Fibroblast of skin of left quadriceps (primary cell): Measurements from ENCODE around the gene NEU3.
A peak's percentile ranks its signal among the peaks of the same experiment; 100 is the strongest.
"Not testable (repeated sequence)": the region's sequence is repeated elsewhere in the genome, so short reads cannot be mapped to it uniquely, and the experiment has no call there.

ENCODE experiments used
- DNase-seq, 2 experiments: peaks; one replicate each; pipeline ENCODE4 v3.0.0-alpha.2; 2013; ENCODE audit warnings: low read depth in 2 of 2

Gene NEU3

GRCh38 chr11:75029836-75030631, 41.3 kb downstream of the NEU3 start:
- DNase-seq, result no peak

- DNase-seq, result no peak
Measured at GRCh38 chr11:75031224-75031753, 42.6 kb downstream of the NEU3 start.

GRCh38 chr11:75031771-75032549, 43.2 kb downstream of the NEU3 start:
- peak; percentile 25 to 26 for DNase-seq

- no peak for DNase-seq
Measured at GRCh38 chr11:75032550-75032935, 43.8 kb downstream of the NEU3 start.

GRCh38 chr11:75033916-75034315, 45.2 kb downstream of the NEU3 start:
- no peak for DNase-seq

- no peak for DNase-seq
Measured at GRCh38 chr11:75035256-75035655, 46.5 kb downstream of the NEU3 start.

- no peak for DNase-seq
Measured at GRCh38 chr11:75035911-75036565, 47.3 kb downstream of the NEU3 start.

- no peak for DNase-seq
Measured at GRCh38 chr11:75040167-75040770, 51.5 kb downstream of the NEU3 start.

- DNase-seq, result no peak
Measured at GRCh38 chr11:75041263-75041662, 52.5 kb downstream of the NEU3 start.

GRCh38 chr11:75041821-75042220, 53.1 kb downstream of the NEU3 start:
- not testable (repeated sequence) for DNase-seq

- DNase-seq, result not testable (repeated sequence)
Measured at GRCh38 chr11:75044381-75045170, 55.8 kb downstream of the NEU3 start.

- not testable (repeated sequence) for DNase-seq
Measured at GRCh38 chr11:75046668-75047067, 57.9 kb downstream of the NEU3 start.

GRCh38 chr11:75047191-75047590, 58.5 kb downstream of the NEU3 start:
- no peak for DNase-seq

- not testable (repeated sequence) for DNase-seq
Measured at GRCh38 chr11:75049501-75050266, 61.0 kb downstream of the NEU3 start.

- DNase-seq, result no peak
Measured at GRCh38 chr11:75050516-75050915, 61.8 kb downstream of the NEU3 start.

- no peak for DNase-seq
Measured at GRCh38 chr11:75051043-75051442, 62.3 kb downstream of the NEU3 start.

GRCh38 chr11:75052457-75052856, 63.7 kb downstream of the NEU3 start:
- no peak for DNase-seq

GRCh38 chr11:75055511-75055910, 66.8 kb downstream of the NEU3 start:
- no peak for DNase-seq

- DNase-seq, result no peak
Measured at GRCh38 chr11:75056814-75057213, 68.1 kb downstream of the NEU3 start.

GRCh38 chr11:75059299-75059698, 70.6 kb downstream of the NEU3 start:
- DNase-seq, result no peak
